ENCODE measurements around the gene COQ8A. TPM values are rescaled to one million over a fixed set of nuclear protein-coding genes. Genes with fewer than 3 reads are reported as not detected.
"Not testable (repeated sequence)": the region's sequence is repeated elsewhere in the genome, so short reads cannot be mapped to it uniquely, and the experiment has no call there.

The COQ8A gene
- total RNA-seq, 1 donor from 2014 or later = 8.2 TPM

DNA sequence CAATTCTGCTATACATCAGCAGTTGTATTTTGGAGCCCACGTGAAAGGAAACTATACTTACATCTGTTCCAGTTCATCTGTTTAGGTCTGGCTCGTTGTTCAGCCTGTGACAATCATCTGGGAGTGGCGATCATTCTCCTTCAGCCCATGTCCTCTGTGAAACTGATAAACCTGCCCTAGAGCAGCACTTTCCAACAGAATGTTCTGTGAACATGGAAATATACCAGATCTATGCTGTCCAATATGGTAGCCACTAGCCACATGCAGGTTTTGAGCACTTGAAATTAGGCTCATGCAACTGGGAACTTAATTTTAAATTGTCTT, 24.5 kb upstream of the COQ8A start:
- Mint-ChIP-seq H3K9me3 (no peaks in the 10 kb centered on the region), H3K36me3 (ENCODE audit: low read depth) (peaks cover 5% of the 10 kb centered on the region), H3K27me3 (ENCODE audit: low read depth) (no peaks in the 10 kb centered on the region), H3K4me3 (no peak overlapping the region), H3K4me1 (no peaks in the 10 kb centered on the region), H3K27ac (ENCODE audit: unreplicated experiment) (no peak overlapping the region)
- TF ChIP-seq, protein P1, sequence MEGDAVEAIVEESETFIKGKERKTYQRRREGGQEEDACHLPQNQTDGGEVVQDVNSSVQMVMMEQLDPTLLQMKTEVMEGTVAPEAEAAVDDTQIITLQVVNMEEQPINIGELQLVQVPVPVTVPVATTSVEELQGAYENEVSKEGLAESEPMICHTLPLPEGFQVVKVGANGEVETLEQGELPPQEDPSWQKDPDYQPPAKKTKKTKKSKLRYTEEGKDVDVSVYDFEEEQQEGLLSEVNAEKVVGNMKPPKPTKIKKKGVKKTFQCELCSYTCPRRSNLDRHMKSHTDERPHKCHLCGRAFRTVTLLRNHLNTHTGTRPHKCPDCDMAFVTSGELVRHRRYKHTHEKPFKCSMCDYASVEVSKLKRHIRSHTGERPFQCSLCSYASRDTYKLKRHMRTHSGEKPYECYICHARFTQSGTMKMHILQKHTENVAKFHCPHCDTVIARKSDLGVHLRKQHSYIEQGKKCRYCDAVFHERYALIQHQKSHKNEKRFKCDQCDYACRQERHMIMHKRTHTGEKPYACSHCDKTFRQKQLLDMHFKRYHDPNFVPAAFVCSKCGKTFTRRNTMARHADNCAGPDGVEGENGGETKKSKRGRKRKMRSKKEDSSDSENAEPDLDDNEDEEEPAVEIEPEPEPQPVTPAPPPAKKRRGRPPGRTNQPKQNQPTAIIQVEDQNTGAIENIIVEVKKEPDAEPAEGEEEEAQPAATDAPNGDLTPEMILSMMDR (conservative IDR thresholded peaks at IDR 0.05) = no peak
- DNase-seq (ENCODE audit: low read depth, low spot score) = no peak

DNA sequence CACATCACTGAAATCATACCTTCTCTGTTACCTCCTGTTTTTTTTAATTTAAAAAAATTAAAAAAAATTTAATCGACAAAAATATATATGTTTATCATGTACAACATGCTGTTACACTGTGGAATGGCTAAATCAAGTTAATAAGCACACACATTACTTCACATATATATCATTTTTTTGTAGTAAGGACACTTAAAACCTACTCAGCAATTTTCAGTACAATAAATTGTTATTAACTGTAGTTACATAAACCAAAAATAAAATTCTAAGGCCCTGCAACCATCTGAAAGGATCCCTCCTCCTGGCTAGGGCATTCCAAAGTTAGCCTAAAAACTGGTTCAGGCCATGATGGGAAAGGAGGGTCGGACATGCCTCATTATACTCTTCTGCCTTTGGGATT, 23.6 kb upstream of the COQ8A start:
- H3K36me3 Mint-ChIP-seq (ENCODE audit: low read depth) = peaks cover 5% of the 10 kb centered on the region

DNA sequence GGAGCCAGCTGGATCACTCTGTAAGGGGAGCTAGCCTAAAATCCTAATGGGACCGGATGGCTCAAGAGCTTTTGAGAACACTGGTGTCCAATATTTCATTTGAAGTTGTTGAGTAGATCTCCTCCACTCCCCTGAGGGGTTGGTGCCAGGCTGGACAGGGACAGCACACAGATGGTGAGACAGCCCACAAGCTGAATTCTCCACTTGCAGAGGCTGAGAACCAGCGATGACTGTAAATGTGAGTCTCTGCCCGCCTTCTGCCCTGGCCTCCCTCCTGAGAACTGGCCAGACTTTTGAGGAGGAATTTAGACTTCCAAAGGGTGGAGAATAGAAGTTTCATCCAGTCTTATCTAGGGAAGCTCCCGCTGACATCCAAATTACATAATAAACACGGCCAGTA, 20.5 kb upstream of the COQ8A start:
- Mint-ChIP-seq H3K9me3 (peaks cover 2% of the 10 kb centered on the region), H3K27me3 (ENCODE audit: low read depth) (no peaks in the 10 kb centered on the region), H3K36me3 (ENCODE audit: low read depth) (peaks cover 5% of the 10 kb centered on the region), H3K4me3 (no peak overlapping the region), H3K4me1 (no peaks in the 10 kb centered on the region), H3K27ac (ENCODE audit: unreplicated experiment) (no peak overlapping the region)
- no peak for DNase-seq (ENCODE audit: low read depth, low spot score)
- TF ChIP-seq, protein P1 (conservative IDR thresholded peaks at IDR 0.05) = no peak

More for the DNA sequence above, 23.6 kb upstream of the COQ8A start:
- no peaks in the 10 kb centered on the region for H3K4me1 Mint-ChIP-seq
- no peaks in the 10 kb centered on the region for H3K27me3 Mint-ChIP-seq (ENCODE audit: low read depth)
- peaks cover 2% of the 10 kb centered on the region for H3K9me3 Mint-ChIP-seq
- TF ChIP-seq, protein P1 (conservative IDR thresholded peaks at IDR 0.05) = no peak
- no peak overlapping the region for H3K27ac Mint-ChIP-seq (ENCODE audit: unreplicated experiment)
- H3K4me3 Mint-ChIP-seq = no peak overlapping the region
- DNase-seq (ENCODE audit: low read depth, low spot score) = no peak

DNA sequence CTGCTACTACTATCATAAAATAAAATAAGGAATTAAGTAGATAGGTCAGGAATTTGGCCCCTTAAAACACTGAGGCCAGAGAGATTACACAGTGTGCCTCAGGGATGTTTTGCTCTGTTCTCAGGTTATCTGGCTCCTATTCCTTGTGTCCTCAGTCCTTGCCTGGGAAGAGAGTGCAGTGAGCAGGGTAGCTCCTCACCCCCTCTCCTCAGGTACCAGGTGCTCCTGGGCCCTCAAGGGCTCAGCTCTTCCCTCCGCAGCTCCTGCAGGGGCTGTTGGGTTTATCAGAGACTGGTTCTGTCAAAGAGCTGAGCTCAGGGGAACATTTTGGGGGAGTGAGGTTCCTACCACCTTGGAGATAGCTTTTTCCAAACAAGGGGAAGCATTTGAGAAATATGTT, 20.1 kb upstream of the COQ8A start:
- Mint-ChIP-seq H3K4me1 (no peaks in the 10 kb centered on the region), H3K27me3 (ENCODE audit: low read depth) (no peaks in the 10 kb centered on the region), H3K27ac (ENCODE audit: unreplicated experiment) (no peak overlapping the region), H3K4me3 (no peak overlapping the region), H3K36me3 (ENCODE audit: low read depth) (peaks cover 6% of the 10 kb centered on the region), H3K9me3 (peaks cover 2% of the 10 kb centered on the region)
- TF ChIP-seq, protein P1 (conservative IDR thresholded peaks at IDR 0.05) = no peak
- DNase-seq (ENCODE audit: low read depth, low spot score) = no peak

DNA sequence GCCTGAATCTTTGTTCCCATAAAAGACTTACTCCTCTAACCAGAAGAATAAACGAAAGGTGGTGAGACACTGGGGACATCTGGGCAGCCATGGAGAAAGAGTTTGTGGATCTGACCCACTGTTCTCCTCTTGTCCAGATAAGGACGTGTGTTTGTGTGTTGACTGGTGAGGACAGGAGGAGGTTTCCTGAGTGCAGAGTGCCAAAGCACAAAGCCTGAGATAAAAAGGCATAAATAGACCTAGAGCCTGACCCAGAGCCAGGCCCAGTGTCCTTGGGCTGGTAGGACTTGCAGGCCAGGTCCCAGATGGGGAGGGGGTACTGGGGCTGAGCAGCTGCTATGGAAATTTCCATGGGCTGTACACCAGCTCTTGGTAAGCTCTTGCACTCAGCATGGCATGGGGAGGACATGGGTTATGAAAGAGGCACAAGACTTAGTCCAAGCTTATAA, 19.6 kb upstream of the COQ8A start:
- Mint-ChIP-seq H3K4me1 (no peaks in the 10 kb centered on the region), H3K9me3 (peaks cover 5% of the 10 kb centered on the region), H3K27ac (ENCODE audit: unreplicated experiment) (no peak overlapping the region), H3K4me3 (no peak overlapping the region), H3K36me3 (ENCODE audit: low read depth) (peaks cover 10% of the 10 kb centered on the region), H3K27me3 (ENCODE audit: low read depth) (no peaks in the 10 kb centered on the region)
- no peak for DNase-seq (ENCODE audit: low read depth, low spot score)
- TF ChIP-seq, protein P1 (conservative IDR thresholded peaks at IDR 0.05) = no peak

DNA sequence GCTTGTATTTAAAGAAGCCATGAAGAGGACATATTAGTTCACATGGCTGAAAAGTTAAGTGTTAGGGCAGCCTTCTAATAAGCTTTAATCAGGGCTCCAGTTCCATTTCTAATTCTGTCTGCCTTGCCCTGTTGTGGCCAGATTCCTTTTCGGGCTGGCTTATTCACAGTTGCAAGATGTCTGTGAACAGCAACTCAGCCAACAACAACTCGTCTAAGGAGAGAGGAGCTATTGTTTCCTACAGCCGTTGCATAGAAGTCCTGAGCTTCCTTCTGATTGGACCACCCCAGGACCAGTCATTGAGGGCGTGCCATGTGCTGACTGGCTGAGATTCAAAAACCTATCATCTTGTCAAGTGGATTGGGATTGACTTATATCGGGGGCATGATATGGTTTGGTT, 18.6 kb upstream of the COQ8A start:
- H3K4me1 Mint-ChIP-seq = no peaks in the 10 kb centered on the region
- DNase-seq (ENCODE audit: low read depth, low spot score) = no peak
- no peak overlapping the region for H3K27ac Mint-ChIP-seq (ENCODE audit: unreplicated experiment)
- H3K9me3 Mint-ChIP-seq = peaks cover 5% of the 10 kb centered on the region
- no peaks in the 10 kb centered on the region for H3K27me3 Mint-ChIP-seq (ENCODE audit: low read depth)
- peaks cover 13% of the 10 kb centered on the region for H3K36me3 Mint-ChIP-seq (ENCODE audit: low read depth)
- H3K4me3 Mint-ChIP-seq = no peak overlapping the region
- TF ChIP-seq, protein P1 (conservative IDR thresholded peaks at IDR 0.05) = no peak

DNA sequence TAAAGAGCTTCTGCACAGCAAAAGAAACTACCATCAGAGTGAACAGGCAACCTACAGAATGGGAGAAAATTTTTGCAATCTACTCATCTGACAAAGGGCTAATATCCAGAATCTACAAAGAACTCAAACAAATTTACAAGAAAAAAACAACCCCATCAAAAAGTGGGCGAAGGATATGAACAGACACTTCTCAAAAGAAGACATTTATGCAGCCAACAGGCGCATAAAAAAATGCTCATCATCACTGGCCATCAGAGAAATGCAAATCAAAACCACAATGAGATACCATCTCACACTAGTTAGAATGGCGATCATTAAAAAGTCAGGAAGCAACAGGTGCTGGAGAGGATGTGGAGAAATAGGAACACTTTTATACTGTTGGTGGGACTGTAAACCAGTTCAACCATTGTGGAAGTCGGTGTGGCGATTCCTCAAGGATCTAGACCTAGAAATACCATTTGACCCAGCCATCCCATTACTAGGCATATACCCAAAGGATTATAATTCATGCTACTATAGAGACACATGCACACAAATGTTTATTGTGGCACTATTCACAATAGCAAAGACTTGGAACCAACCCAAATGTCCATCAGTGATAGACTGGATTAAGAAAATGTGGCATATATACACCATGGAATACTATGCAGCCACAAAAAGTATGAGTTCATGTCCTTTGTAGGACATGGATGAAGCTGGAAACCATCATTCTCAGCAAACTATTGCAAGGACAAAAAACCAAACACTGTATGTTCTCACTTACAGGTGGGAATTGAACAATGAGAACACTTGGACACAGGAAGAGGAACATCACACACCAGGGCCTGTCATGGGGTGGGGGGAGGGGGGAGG, 10.6 kb upstream of the COQ8A start:
- Mint-ChIP-seq H3K36me3 (ENCODE audit: low read depth) (peaks cover 29% of the 10 kb centered on the region), H3K9me3 (peaks cover 14% of the 10 kb centered on the region)
- H3K4me1 Mint-ChIP-seq; H3K4me3 Mint-ChIP-seq; H3K27me3 Mint-ChIP-seq (ENCODE audit: low read depth); DNase-seq (ENCODE audit: low read depth, low spot score); H3K27ac Mint-ChIP-seq (ENCODE audit: unreplicated experiment): not testable (repeated sequence)

All from neural crest cell (in vitro differentiated cells).